Measurements from ENCODE around the gene RASSF9.

RASSF9 gene

GRCh38 chr12:85821206-85821605 lies 15.0 kb downstream of the RASSF9 start:
- no peak for DNase-seq (ENCODE audit: low read depth in 2 of 2)

GRCh38 chr12:85820101-85820500 lies 16.1 kb downstream of the RASSF9 start:
- DNase-seq (ENCODE audit: low read depth in 2 of 2): no peak

GRCh38 chr12:85814741-85815140 lies 21.5 kb downstream of the RASSF9 start:
- no peak for DNase-seq (ENCODE audit: low read depth in 2 of 2)

GRCh38 chr12:85814071-85814470 lies 22.1 kb downstream of the RASSF9 start:
- DNase-seq (ENCODE audit: low read depth in 2 of 2): no peak

GRCh38 chr12:85809500-85809899 lies 26.7 kb downstream of the RASSF9 start:
- DNase-seq (ENCODE audit: low read depth in 2 of 2): no peak

GRCh38 chr12:85807730-85808129 lies 28.5 kb downstream of the RASSF9 start:
- DNase-seq (ENCODE audit: low read depth in 2 of 2): no peak

GRCh38 chr12:85805654-85806053 lies 30.6 kb downstream of the RASSF9 start:
- DNase-seq (ENCODE audit: low read depth in 2 of 2): no peak

GRCh38 chr12:85804663-85805062 lies 31.5 kb downstream of the RASSF9 start:
- no peak for DNase-seq (ENCODE audit: low read depth in 2 of 2)

- no peak for DNase-seq (ENCODE audit: low read depth in 2 of 2)
Measured at GRCh38 chr12:85803923-85804322, 32.3 kb downstream of the RASSF9 start.

GRCh38 chr12:85803231-85803630 lies 33.0 kb downstream of the RASSF9 start:
- DNase-seq (ENCODE audit: low read depth in 2 of 2): no peak

- DNase-seq (ENCODE audit: low read depth in 2 of 2): no peak
Measured at GRCh38 chr12:85798122-85798521, 38.1 kb downstream of the RASSF9 start.

- no peak for DNase-seq (ENCODE audit: low read depth in 2 of 2)
Measured at GRCh38 chr12:85796001-85796400, 40.2 kb downstream of the RASSF9 start.

- no peak for DNase-seq (ENCODE audit: low read depth in 2 of 2)
Measured at GRCh38 chr12:85794531-85794930, 41.7 kb downstream of the RASSF9 start.

GRCh38 chr12:85784096-85784720 lies 52.0 kb downstream of the RASSF9 start:
- DNase-seq (ENCODE audit: low read depth in 2 of 2): no peak

- no peak for DNase-seq (ENCODE audit: low read depth in 2 of 2)
Measured at GRCh38 chr12:85782711-85783110, 53.5 kb downstream of the RASSF9 start.

GRCh38 chr12:85781766-85782165 lies 54.4 kb downstream of the RASSF9 start:
- no peak for DNase-seq (ENCODE audit: low read depth in 2 of 2)

GRCh38 chr12:85779768-85780167 lies 56.4 kb downstream of the RASSF9 start:
- DNase-seq (ENCODE audit: low read depth in 2 of 2): no peak

- DNase-seq (ENCODE audit: low read depth in 2 of 2): no peak
Measured at GRCh38 chr12:85775091-85775490, 61.1 kb downstream of the RASSF9 start.

GRCh38 chr12:85765453-85765869 lies 70.7 kb downstream of the RASSF9 start:
- DNase-seq (ENCODE audit: low read depth in 2 of 2): no peak

- DNase-seq (ENCODE audit: low read depth in 2 of 2): no peak
Measured at GRCh38 chr12:85759623-85760022, 76.6 kb downstream of the RASSF9 start.

GRCh38 chr12:85759091-85759490 lies 77.1 kb downstream of the RASSF9 start:
- DNase-seq (ENCODE audit: low read depth in 2 of 2): no peak

GRCh38 chr12:85755760-85756159 lies 80.4 kb downstream of the RASSF9 start:
- no peak for DNase-seq (ENCODE audit: low read depth in 2 of 2)

All from stimulated activated CD4-positive, alpha-beta T cell treated with anti-CD3 and anti-CD28 coated beads, Interleukin-1b, Interleukin-23, amount 100 ng/mL, for 1 hour (primary cell).